GM19193 (cell line): ENCODE measurements around the gene NHLRC2.

Experiments used
- POLR2A ChIP-seq: IDR thresholded peaks from 4 replicates; pipeline ENCODE4 v1.6.1; 2011; ENCODE audit not compliant: insufficient read depth, insufficient read length; ENCODE audit errors: extremely low read depth

NHLRC2 gene

GRCh38 chr10:113947184-113948041, 93.0 kb downstream of the NHLRC2 start:
- TF ChIP-seq POLR2A = no peak

GRCh38 chr10:113948048-113948447, 93.6 kb downstream of the NHLRC2 start:
- no peak for TF ChIP-seq POLR2A

DNA sequence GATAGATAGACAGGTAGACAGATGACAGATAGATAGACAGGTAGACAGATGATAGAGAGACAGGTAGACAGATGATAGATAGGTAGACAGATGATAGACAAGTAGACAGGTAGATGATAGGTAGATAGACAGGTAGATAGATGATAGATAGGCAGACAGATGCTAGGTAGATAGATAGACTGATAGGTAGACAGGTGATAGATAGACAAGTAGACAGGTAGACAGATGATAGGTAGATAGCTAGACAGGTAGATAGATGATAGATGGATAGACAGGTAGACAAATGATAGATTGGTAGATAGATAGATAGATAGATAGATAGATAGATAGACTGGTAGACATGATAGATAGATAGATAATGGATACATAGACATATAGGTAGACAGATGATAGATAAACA, 95.8 kb downstream of the NHLRC2 start:
- TF ChIP-seq POLR2A = no peak

DNA sequence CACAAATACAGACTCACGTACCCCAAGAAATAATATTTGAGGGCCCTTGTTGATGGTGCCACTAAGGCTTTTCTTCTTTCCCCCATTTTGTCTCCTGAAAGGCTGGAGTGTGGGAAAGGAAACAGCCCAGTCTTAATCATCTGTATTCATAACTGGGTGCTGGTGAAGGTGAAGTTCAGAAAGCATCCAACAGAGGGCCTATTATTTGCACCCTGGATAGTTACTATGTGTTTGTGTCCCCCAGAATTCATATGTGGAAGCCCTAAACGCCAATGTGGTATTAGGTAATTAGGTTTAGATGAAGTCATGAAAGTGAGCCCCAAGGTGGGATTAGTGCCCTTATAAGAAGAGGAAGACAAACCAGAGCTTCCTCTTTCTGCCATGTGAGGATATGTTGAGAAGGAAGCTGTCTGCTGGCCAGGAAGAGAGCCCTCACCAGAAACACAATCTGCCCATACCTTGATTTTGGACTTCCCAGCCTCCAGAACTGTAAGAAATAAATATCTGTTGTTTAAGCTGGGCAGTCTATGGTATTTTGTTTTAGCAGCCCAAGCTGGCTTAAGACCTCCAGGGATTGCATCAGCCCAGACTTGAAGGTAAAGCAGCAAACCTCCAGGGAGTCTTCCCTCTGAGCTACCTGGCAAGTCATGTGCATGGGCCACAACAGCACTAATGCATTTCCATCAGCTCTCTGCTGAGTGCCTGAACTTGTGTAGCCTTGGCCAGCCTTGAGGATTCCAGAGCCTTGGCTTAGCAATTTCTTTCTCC, 99.2 kb downstream of the NHLRC2 start:
- no peak for TF ChIP-seq POLR2A

- TF ChIP-seq POLR2A = no peak
Observed at GRCh38 chr10:113954409-113954808, 99.9 kb downstream of the NHLRC2 start.

GRCh38 chr10:113957013-113957412, 102.6 kb downstream of the NHLRC2 start:
- no peak for TF ChIP-seq POLR2A

GRCh38 chr10:113958631-113959382, 104.3 kb downstream of the NHLRC2 start:
- peak; percentile 30 for TF ChIP-seq POLR2A

DNA sequence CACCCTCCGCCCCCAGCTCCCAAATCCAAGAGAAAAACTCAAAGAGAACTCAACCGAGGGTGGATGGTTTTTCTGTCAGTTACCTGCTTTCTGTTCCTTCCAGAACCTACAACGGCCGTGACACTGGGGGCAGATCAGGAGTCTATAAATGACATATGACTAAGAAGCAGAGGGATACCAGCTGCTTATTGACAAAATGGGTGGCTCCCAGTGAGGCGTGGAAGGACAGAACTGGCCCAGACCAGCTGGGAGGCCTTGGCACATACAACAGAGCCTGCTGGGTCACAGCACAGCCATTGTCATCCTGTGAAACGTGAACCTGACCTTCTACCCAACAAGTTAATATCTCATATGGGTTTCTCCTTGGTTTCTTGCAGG, 104.9 kb downstream of the NHLRC2 start:
- peak; percentile 41 for TF ChIP-seq POLR2A

GRCh38 chr10:113960617-113961181, 106.2 kb downstream of the NHLRC2 start:
- TF ChIP-seq POLR2A = peak; percentile 16

- peak; percentile 7 for TF ChIP-seq POLR2A
Observed at GRCh38 chr10:113961182-113962031, 106.9 kb downstream of the NHLRC2 start.

DNA sequence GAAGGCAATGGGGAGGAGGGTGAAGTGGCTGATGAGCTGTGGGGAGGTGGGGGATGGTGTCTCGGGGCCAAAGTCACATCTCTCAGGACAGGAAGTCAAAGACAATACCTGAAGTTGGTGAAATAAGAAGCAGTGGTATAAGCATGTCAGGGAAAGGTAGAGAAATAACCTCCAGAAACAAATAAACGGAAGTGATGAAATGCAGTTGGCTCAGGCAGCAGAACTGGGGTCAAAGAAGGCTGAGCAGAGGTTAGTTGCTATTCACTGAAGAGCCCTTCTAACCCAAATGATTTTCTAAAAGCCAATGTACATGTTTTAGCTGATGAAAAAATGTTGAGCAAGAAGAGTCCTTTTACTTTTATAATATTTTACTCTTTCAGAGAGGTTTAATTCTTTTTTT, 110.6 kb downstream of the NHLRC2 start:
- TF ChIP-seq POLR2A = no peak

DNA sequence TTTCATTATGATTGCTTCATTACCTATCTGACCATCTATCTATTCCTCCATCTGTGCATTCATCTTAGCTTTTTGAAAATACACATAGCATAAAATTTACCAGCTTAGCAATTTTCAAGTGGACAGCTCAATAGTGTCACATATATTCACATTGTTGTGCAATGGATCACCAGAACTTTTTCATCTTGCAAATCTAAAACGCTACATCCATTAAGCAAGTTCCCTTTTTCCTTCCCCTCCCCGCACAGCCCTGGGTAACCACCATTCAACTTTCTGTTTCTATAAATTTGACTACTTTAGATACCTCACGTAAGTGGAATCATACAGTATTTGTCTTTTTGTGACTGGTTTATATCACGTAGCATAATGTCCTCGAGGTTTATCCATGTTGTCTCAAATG, 111.2 kb downstream of the NHLRC2 start:
- TF ChIP-seq POLR2A = no peak
